ENCODE data around the gene C1orf53.
"Not testable (repeated sequence)": the region's sequence is repeated elsewhere in the genome, so short reads cannot be mapped to it uniquely, and the experiment has no call there.

The C1orf53 gene

DNA sequence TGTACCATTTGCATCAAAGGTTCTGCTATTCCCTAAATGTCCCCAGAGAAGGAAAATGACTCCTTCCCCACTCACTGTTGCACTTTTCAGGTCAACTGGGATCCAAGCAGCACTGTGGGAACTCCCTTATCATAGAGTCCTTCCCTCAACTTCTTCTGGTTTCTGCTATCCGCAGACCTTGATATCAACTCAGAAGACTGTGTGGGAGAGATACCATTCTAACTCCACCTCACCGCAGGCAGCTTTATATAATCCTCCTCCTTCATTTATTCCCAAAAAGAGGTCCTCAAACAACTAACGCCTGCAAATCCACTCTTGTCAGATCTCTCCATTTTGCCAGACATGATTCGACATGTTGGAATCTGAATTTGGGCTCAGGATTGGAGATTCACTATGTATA is 42.1 kb downstream of the C1orf53 start:
- TF ChIP-seq, protein P1, sequence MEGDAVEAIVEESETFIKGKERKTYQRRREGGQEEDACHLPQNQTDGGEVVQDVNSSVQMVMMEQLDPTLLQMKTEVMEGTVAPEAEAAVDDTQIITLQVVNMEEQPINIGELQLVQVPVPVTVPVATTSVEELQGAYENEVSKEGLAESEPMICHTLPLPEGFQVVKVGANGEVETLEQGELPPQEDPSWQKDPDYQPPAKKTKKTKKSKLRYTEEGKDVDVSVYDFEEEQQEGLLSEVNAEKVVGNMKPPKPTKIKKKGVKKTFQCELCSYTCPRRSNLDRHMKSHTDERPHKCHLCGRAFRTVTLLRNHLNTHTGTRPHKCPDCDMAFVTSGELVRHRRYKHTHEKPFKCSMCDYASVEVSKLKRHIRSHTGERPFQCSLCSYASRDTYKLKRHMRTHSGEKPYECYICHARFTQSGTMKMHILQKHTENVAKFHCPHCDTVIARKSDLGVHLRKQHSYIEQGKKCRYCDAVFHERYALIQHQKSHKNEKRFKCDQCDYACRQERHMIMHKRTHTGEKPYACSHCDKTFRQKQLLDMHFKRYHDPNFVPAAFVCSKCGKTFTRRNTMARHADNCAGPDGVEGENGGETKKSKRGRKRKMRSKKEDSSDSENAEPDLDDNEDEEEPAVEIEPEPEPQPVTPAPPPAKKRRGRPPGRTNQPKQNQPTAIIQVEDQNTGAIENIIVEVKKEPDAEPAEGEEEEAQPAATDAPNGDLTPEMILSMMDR (conservative IDR thresholded peaks at IDR 0.05): no peak
- H3K27ac ChIP-seq: no peak overlapping the region

DNA sequence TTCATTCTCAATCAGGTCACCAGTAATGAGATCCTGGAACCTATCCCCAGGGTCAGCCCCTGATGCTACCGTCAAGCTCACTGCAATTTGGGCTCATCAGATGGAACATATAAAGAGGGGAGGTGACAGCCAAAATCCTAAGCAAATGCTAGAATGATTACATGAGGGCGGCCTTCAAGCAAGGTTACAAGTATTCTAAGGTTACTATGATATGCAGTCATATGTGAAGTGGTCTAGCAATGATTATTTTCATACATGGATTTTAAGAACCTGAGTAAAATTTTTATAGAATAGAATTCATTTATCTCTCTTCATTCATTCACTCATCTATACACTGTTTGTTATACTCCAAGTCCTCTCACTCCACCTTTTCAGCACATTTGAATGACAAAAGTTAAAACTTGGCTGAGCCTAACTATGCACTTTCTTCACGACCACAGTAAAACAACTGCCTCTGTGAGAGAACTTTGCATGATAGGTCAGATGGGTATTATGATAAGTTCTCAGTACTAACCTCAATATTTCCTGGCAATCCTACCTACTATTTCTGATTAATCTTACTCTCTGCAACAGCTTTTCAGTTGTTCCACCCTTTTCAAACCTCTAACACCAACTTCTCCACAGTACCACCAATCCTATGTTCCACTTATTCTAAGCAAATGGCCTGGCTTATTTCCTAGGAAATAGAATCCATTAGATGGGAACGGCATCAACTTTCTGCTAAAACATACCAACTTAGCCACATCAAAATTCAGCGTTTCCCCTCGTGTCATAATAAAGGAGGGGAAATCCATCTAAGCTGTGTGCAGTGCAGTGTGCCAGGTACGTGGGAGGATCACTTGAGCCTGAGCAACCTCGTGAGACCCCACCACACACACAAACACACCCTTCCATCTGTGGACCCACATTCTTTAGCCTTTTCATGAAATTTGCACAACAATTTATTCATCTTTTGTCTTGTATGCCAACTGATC is 46.8 kb downstream of the C1orf53 start:
- TF ChIP-seq, protein P1 (conservative IDR thresholded peaks at IDR 0.05): no peak
- no peak overlapping the region for H3K27ac ChIP-seq

- TF ChIP-seq, protein P1 (conservative IDR thresholded peaks at IDR 0.05): no peak
- H3K27ac ChIP-seq: no peak overlapping the region
Observed at GRCh38 chr1:197951089-197951488, 48.7 kb downstream of the C1orf53 start.

GRCh38 chr1:197951617-197952175 is 49.3 kb downstream of the C1orf53 start:
- TF ChIP-seq, protein P1 (conservative IDR thresholded peaks at IDR 0.05): no peak
- no peak overlapping the region for H3K27ac ChIP-seq

DNA sequence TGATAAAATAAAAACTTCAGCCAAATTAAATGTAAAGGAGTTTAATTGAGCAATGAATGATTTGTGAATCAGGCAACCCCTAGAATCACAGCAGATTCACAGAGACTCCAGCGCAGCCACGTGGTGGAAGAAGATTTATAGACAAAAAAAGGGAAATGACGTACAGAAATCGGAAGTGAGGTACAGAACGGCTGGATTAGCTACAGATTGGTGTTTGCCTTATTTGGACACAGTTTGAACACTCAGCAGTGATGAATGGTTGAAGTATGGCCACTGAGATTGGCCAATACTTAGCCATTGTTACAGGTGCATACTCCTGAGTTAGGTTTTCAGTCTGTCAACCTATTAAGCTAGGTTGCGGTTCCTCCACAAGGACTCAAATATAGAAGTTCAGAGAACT is 51.0 kb downstream of the C1orf53 start:
- not testable (repeated sequence) for H3K27ac ChIP-seq

- no peak overlapping the region for H3K27ac ChIP-seq
- TF ChIP-seq, protein P1 (conservative IDR thresholded peaks at IDR 0.05): no peak
Observed at GRCh38 chr1:197954718-197955418, 52.4 kb downstream of the C1orf53 start.

GRCh38 chr1:197955486-197956394 is 53.3 kb downstream of the C1orf53 start:
- TF ChIP-seq, protein P1 (conservative IDR thresholded peaks at IDR 0.05): no peak
- no peak overlapping the region for H3K27ac ChIP-seq

All from VCaP (cell line).